ENCODE measurements around the gene TRIM65.

TRIM65 gene

GRCh38 chr17:75925103-75925502, 28.4 kb upstream of the TRIM65 start:
- no peak for TF ChIP-seq CTCF (IDR thresholded peaks at IDR 0.05; ENCODE audit: low read depth, low read length)
- DNase-seq (ENCODE audit: extremely low read depth, low read depth) = no peak

- no peak for DNase-seq (ENCODE audit: extremely low read depth, low read depth)
- no peak for TF ChIP-seq CTCF (IDR thresholded peaks at IDR 0.05; ENCODE audit: low read depth, low read length)
Observed at GRCh38 chr17:75922963-75923874, 26.5 kb upstream of the TRIM65 start.

GRCh38 chr17:75922173-75922961, 25.6 kb upstream of the TRIM65 start:
- DNase-seq (ENCODE audit: extremely low read depth, low read depth) = no peak
- no peak for TF ChIP-seq CTCF (IDR thresholded peaks at IDR 0.05; ENCODE audit: low read depth, low read length)

GRCh38 chr17:75921596-75921995, 24.8 kb upstream of the TRIM65 start:
- no peak for TF ChIP-seq CTCF (IDR thresholded peaks at IDR 0.05; ENCODE audit: low read depth, low read length)
- no peak for DNase-seq (ENCODE audit: extremely low read depth, low read depth)

GRCh38 chr17:75920045-75920560, 23.4 kb upstream of the TRIM65 start:
- TF ChIP-seq CTCF (IDR thresholded peaks at IDR 0.05; ENCODE audit: low read depth, low read length) = no peak
- DNase-seq (ENCODE audit: extremely low read depth, low read depth) = no peak

- no peak for TF ChIP-seq CTCF (IDR thresholded peaks at IDR 0.05; ENCODE audit: low read depth, low read length)
- DNase-seq (ENCODE audit: extremely low read depth, low read depth) = no peak
Observed at GRCh38 chr17:75919611-75920010, 22.9 kb upstream of the TRIM65 start.

All from AG09319 (cell line).